Measurements from ENCODE around the gene REEP5. TPM values are rescaled to one million over a fixed set of nuclear protein-coding genes. Genes with fewer than 3 reads are reported as not detected.

The REEP5 gene
- total RNA-seq, 1 experiment from 2014 or later, result 46.2 TPM

DNA sequence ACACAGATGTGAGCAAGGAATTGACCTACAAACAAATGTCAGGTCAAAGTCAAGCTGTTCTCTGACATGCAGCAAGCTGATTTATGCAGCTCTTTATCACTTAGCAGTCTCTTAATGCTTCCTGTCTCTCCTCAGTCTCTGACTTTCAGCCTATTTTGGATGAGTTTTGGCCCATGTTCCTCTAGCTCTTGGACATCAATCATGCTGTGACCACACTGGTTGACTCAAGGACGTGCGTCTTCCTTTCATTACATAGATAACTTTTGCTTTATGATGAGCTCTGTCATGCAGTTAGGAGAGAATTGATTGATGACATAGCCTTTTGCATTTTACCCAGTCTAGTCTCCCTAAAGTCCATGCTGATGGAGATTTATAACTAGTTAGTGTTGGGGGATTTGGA, 9.4 kb upstream of the REEP5 start:
- H3K27me3 ChIP-seq (ENCODE audit: insufficient read depth, low read length), result no peaks in the 10 kb centered on the region
- no peak overlapping the region for H2BK120ac ChIP-seq (ENCODE audit: low read depth, low read length, poor library complexity, severe bottlenecking)
- Mint-ChIP-seq H3K36me3 (ENCODE audit: insufficient read depth in 1 of 3, low read depth in 3 of 3) (no peaks in the 10 kb centered on the region; a peak in 1 of 7 replicates), H3K9me3 (no peaks in the 10 kb centered on the region), H3K4me3 (no peak overlapping the region), H3K27me3 (ENCODE audit: low read depth) (0 out of 2 replicates have a peak, but pooled peaks cover 1% of the 10 kb centered on the region), H3K4me1 (peaks cover 4 to 5% of the 10 kb centered on the region in 2 experiments), H3K27ac (no peak overlapping the region)
- no peaks in the 10 kb centered on the region for H3K79me2 ChIP-seq (ENCODE audit: insufficient read depth, low read length)
- H3K14ac ChIP-seq (ENCODE audit: insufficient read depth, low read length), result no peak overlapping the region
- no peak overlapping the region for H2BK20ac ChIP-seq (ENCODE audit: low read depth, low read length, poor library complexity, severe bottlenecking)
- TF ChIP-seq, protein P1, sequence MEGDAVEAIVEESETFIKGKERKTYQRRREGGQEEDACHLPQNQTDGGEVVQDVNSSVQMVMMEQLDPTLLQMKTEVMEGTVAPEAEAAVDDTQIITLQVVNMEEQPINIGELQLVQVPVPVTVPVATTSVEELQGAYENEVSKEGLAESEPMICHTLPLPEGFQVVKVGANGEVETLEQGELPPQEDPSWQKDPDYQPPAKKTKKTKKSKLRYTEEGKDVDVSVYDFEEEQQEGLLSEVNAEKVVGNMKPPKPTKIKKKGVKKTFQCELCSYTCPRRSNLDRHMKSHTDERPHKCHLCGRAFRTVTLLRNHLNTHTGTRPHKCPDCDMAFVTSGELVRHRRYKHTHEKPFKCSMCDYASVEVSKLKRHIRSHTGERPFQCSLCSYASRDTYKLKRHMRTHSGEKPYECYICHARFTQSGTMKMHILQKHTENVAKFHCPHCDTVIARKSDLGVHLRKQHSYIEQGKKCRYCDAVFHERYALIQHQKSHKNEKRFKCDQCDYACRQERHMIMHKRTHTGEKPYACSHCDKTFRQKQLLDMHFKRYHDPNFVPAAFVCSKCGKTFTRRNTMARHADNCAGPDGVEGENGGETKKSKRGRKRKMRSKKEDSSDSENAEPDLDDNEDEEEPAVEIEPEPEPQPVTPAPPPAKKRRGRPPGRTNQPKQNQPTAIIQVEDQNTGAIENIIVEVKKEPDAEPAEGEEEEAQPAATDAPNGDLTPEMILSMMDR (conservative IDR thresholded peaks at IDR 0.05), result no peak
- DNase-seq, result no peak
- H4K8ac ChIP-seq (replicated peaks; ENCODE audit: insufficient read length, low read depth, low read length), result no peak overlapping the region
- no peak overlapping the region for H3K18ac ChIP-seq (ENCODE audit: insufficient read length, low read depth, low read length)
- no peak overlapping the region for H2AK5ac ChIP-seq (ENCODE audit: insufficient read length, low read length)
- no peak overlapping the region for H3K4ac ChIP-seq (ENCODE audit: low read depth, low read length)
- no peak overlapping the region for H2BK12ac ChIP-seq (ENCODE audit: insufficient read length, low read depth, low read length)
- H3K9me3 ChIP-seq (ENCODE audit: control insufficient read depth, low read depth, low read length), result no peaks in the 10 kb centered on the region
- H2BK5ac ChIP-seq (ENCODE audit: insufficient read length, low read length), result no peak overlapping the region
- H3K56ac ChIP-seq (ENCODE audit: insufficient read length, low read depth, low read length), result no peak overlapping the region
- no peak overlapping the region for H2BK15ac ChIP-seq (ENCODE audit: low read depth, low read length)
- H2AFZ ChIP-seq (ENCODE audit: low read length), result no peak overlapping the region
- no peak overlapping the region for H4K91ac ChIP-seq (ENCODE audit: insufficient read length, low read depth, low read length)
- no peak overlapping the region for H3K23ac ChIP-seq (ENCODE audit: insufficient read length, low read depth, low read length)
- H4K20me1 ChIP-seq (ENCODE audit: control insufficient read depth, insufficient read depth, insufficient read length), result no peaks in the 10 kb centered on the region
- WGBS (ENCODE audit: extremely low coverage, insufficient read length, low lambda C conversion rate), result no CpG with 5 or more reads among the region's 2 CpGs
- no peaks in the 10 kb centered on the region for H3K23me2 ChIP-seq (ENCODE audit: insufficient read length, low read depth, low read length, poor library complexity, severe bottlenecking)
- no peak overlapping the region for H3K4me2 ChIP-seq (ENCODE audit: insufficient read depth, insufficient read length, low read length)
- H3T11ph ChIP-seq (ENCODE audit: low read length), result no peak overlapping the region
- no peaks in the 10 kb centered on the region for H3K4me1 ChIP-seq (ENCODE audit: insufficient read depth, low read length)
- no peak overlapping the region for H3K27ac ChIP-seq (ENCODE audit: insufficient read length, low read depth, low read length)
- no peaks in the 10 kb centered on the region for H3K79me1 ChIP-seq (ENCODE audit: insufficient read depth, low read depth, low read length, poor library complexity, severe bottlenecking)
- no peak overlapping the region for H3K9ac ChIP-seq (ENCODE audit: extremely low read depth, insufficient read length, low read length)
- no peak overlapping the region for H4K5ac ChIP-seq (ENCODE audit: insufficient read length, low read depth, low read length)
